CD4-positive, alpha-beta memory T cell (primary cell): ENCODE measurements around the gene DTX2. TPM values are rescaled to one million over a fixed set of nuclear protein-coding genes. Genes with fewer than 3 reads are reported as not detected.
"Not testable (repeated sequence)": the region's sequence is repeated elsewhere in the genome, so short reads cannot be mapped to it uniquely, and the experiment has no call there.

Experiments used
- CTCF ChIA-PET: fragments of 350-600 bp; sonication (Branson Sonifier 250); formaldehyde crosslinking; loops from one replicate; lab custom pipeline; 2021; ENCODE audit warnings: inconsistent platforms; ENCODE audit not compliant: partially characterized antibody; lab: Charles Lee
- POLR2A ChIA-PET: fragments of 350-600 bp; sonication (Branson Sonifier 250); formaldehyde crosslinking; loops from one replicate; lab custom pipeline; 2021; ENCODE audit not compliant: partially characterized antibody; lab: Charles Lee
- DNase-seq, 5 donors: peaks; one replicate each; pipeline versions ENCODE4 v3.0.0 to v3.0.0-alpha.2; 2020 to 2022; ENCODE audit warnings: mixed read lengths in 1 of 5
- H3K27ac ChIP-seq: one replicate; pipeline ENCODE4 v1.7.0; 2013; ENCODE audit warnings: low read depth, low read length
- H3K27me3 ChIP-seq: 2 replicates; pipeline ENCODE4 v1.7.0; 2013; ENCODE audit warnings: mild to moderate bottlenecking, low read length, moderate library complexity; ENCODE audit not compliant: insufficient read depth
- H3K36me3 ChIP-seq: 2 replicates; pipeline ENCODE4 v1.7.0; 2013; ENCODE audit warnings: mild to moderate bottlenecking, low read length, moderate library complexity; ENCODE audit not compliant: insufficient read depth
- H3K4me1 ChIP-seq: 2 replicates; pipeline ENCODE4 v1.7.0; 2013; ENCODE audit warnings: mild to moderate bottlenecking, low read length, moderate library complexity; ENCODE audit not compliant: insufficient read depth
- H3K4me3 ChIP-seq, 2 donors: one replicate each; pipeline ENCODE4 v1.7.0; 2013; ENCODE audit warnings: low read length in 2 of 2, mild to moderate bottlenecking in 1 of 2
- H3K9me3 ChIP-seq, 2 donors: one replicate each; pipeline ENCODE4 v1.7.0; 2013; ENCODE audit warnings: low read length in 2 of 2, control low read depth in 1 of 2; ENCODE audit not compliant: control insufficient read depth in 1 of 2
- H3K27ac Mint-ChIP-seq, 7 donors: one replicate each; pipeline ENCODE4 v1.8.0; 2020 to 2021; ENCODE audit warnings: mixed read lengths in 7 of 7, mild to moderate bottlenecking in 6 of 7, inconsistent platforms in 3 of 7, moderate library complexity in 3 of 7
- H3K27me3 Mint-ChIP-seq, 2 donors: one replicate each; pipeline ENCODE4 v1.8.0; 2020 to 2021; ENCODE audit warnings: mixed read lengths in 2 of 2
- H3K36me3 Mint-ChIP-seq, 2 donors: one replicate each; pipeline ENCODE4 v1.8.0; 2020 to 2021; ENCODE audit warnings: mixed read lengths in 2 of 2, inconsistent platforms in 1 of 2, mild to moderate bottlenecking in 1 of 2
- H3K4me1 Mint-ChIP-seq, 4 donors: one replicate each; pipeline ENCODE4 v1.8.0; 2020 to 2021; ENCODE audit warnings: mixed read lengths in 4 of 4, mild to moderate bottlenecking in 1 of 4
- H3K4me3 Mint-ChIP-seq, 8 donors: one replicate each; pipeline ENCODE4 v1.8.0; 2020 to 2021; ENCODE audit warnings: mixed read lengths in 8 of 8, mild to moderate bottlenecking in 7 of 8, moderate library complexity in 6 of 8, inconsistent platforms in 3 of 8
- H3K9me3 Mint-ChIP-seq, 8 donors: one replicate each; pipeline ENCODE4 v1.8.0; 2020 to 2021; ENCODE audit warnings: mixed read lengths in 8 of 8, mild to moderate bottlenecking in 5 of 8, inconsistent platforms in 3 of 8, moderate library complexity in 1 of 8
- intact Hi-C: fragments of 100-400 bp; cut with micrococcal nuclease; formaldehyde crosslinking; loops from one replicate; pipeline ENCODE4 v1.15.1; 2023
- polyA plus RNA-seq, 2 donors: library from polyadenylated mRNA; unstranded; fragments of 300-500 nt; fragmentation: Illumina TruSeq; gene quantifications; one replicate each; pipeline ENCODE4 v1.2.3, GENCODE V29; 2021
- total RNA-seq, 2 experiments: library from RNA; stranded (reverse); gene quantifications; one replicate each; pipeline ENCODE4 v1.2.3, GENCODE V29; 2021

The DTX2 gene
- total and polyA plus RNA-seq, 4 experiments from 2014 or later, result 4.7 to 47.6 (median 30.4) TPM

GRCh38 chr7:76425156-76425555, 36.4 kb upstream of the DTX2 start:
- H3K27ac ChIP-seq, result no peak overlapping the region
- H3K27me3 ChIP-seq, result no peaks in the 10 kb centered on the region
- intact Hi-C loops, result no loop called here
- H3K4me1 ChIP-seq, result no peaks in the 10 kb centered on the region
- Mint-ChIP-seq H3K9me3 (no peaks in the 10 kb centered on the region), H3K4me3 (no peak overlapping the region), H3K27me3 (peaks cover 2 to 3% of the 10 kb centered on the region in 2 donors), H3K27ac (no peak overlapping the region), H3K4me1 (peaks cover 0 to 7% (median 3%) of the 10 kb centered on the region in 4 donors), H3K36me3 (no peaks in the 10 kb centered on the region)
- no peaks in the 10 kb centered on the region for H3K36me3 ChIP-seq
- ChIA-PET POLR2A (no interaction called here), CTCF (interaction anchor here (0.6 kb wide), 1 partner anchor 64 kb away, joined by 3 read pairs; no protein-coding TSS in a partner anchor)
- no peak for DNase-seq
- no peaks in the 10 kb centered on the region for H3K9me3 ChIP-seq
- no peak overlapping the region for H3K4me3 ChIP-seq

- H3K27me3 ChIP-seq, H3K27me3 Mint-ChIP-seq, H3K4me3 ChIP-seq, H3K27ac ChIP-seq, H3K9me3 Mint-ChIP-seq, POLR2A ChIA-PET, H3K4me1 ChIP-seq, H3K9me3 ChIP-seq, CTCF ChIA-PET, DNase-seq, H3K4me3 Mint-ChIP-seq, H3K36me3 Mint-ChIP-seq, H3K36me3 ChIP-seq, H3K4me1 Mint-ChIP-seq, H3K27ac Mint-ChIP-seq, intact Hi-C loops: not testable (repeated sequence)
Measured at GRCh38 chr7:76425558-76425957, 36.0 kb upstream of the DTX2 start.

- ChIA-PET CTCF (no interaction called here), POLR2A (no interaction called here)
- Histone ChIP-seq H3K4me3 (no peak overlapping the region), H3K36me3 (no peaks in the 10 kb centered on the region), H3K27me3 (no peaks in the 10 kb centered on the region), H3K4me1 (no peaks in the 10 kb centered on the region), H3K9me3 (no peaks in the 10 kb centered on the region), H3K27ac (no peak overlapping the region)
- no peak for DNase-seq
- H3K27me3 Mint-ChIP-seq, result peaks cover 2 to 3% of the 10 kb centered on the region in 2 donors
- H3K4me1 Mint-ChIP-seq, result peaks cover 0 to 7% (median 3%) of the 10 kb centered on the region in 4 donors
- H3K9me3 Mint-ChIP-seq, result no peaks in the 10 kb centered on the region
- H3K27ac Mint-ChIP-seq, result no peak overlapping the region
- H3K4me3 Mint-ChIP-seq, result no peak overlapping the region
- H3K36me3 Mint-ChIP-seq, result no peaks in the 10 kb centered on the region
- intact Hi-C loops, result no loop called here
Measured at GRCh38 chr7:76426246-76426645, 35.3 kb upstream of the DTX2 start.

GRCh38 chr7:76427635-76428034, 33.9 kb upstream of the DTX2 start:
- intact Hi-C loops, result no loop called here
- Mint-ChIP-seq H3K4me3 (no peak overlapping the region), H3K4me1 (peaks cover 0 to 7% (median 3%) of the 10 kb centered on the region in 4 donors), H3K9me3 (no peaks in the 10 kb centered on the region), H3K27ac (peak overlapping the region in 1 of 7 donors; percentile 68), H3K36me3 (no peaks in the 10 kb centered on the region), H3K27me3 (peaks cover 2 to 3% of the 10 kb centered on the region in 2 donors)
- CTCF ChIA-PET, result interaction anchor here (1.2 kb wide), 1 partner anchor 29 kb away, joined by 3 read pairs; no protein-coding TSS in a partner anchor
- DNase-seq, result no peak
- Histone ChIP-seq H3K9me3 (no peaks in the 10 kb centered on the region), H3K4me3 (no peak overlapping the region), H3K27ac (no peak overlapping the region), H3K4me1 (no peaks in the 10 kb centered on the region), H3K27me3 (no peaks in the 10 kb centered on the region), H3K36me3 (no peaks in the 10 kb centered on the region)
- POLR2A ChIA-PET, result interaction anchor here (0.6 kb wide), 1 partner anchor 79 kb away, joined by 5 read pairs; no protein-coding TSS in a partner anchor

- ChIA-PET POLR2A (no interaction called here), CTCF (interaction anchor here (1.2 kb wide), 1 partner anchor 30 kb away, joined by 3 read pairs; no protein-coding TSS in a partner anchor)
- H3K4me3 Mint-ChIP-seq, result no peak overlapping the region
- Histone ChIP-seq H3K4me3 (no peak overlapping the region), H3K9me3 (no peaks in the 10 kb centered on the region), H3K27ac (no peak overlapping the region), H3K36me3 (no peaks in the 10 kb centered on the region), H3K4me1 (no peaks in the 10 kb centered on the region), H3K27me3 (no peaks in the 10 kb centered on the region)
- no peak overlapping the region for H3K27ac Mint-ChIP-seq
- intact Hi-C loops, result no loop called here
- peaks cover 0 to 7% (median 3%) of the 10 kb centered on the region in 4 donors for H3K4me1 Mint-ChIP-seq
- no peaks in the 10 kb centered on the region for H3K9me3 Mint-ChIP-seq
- peaks cover 1 to 2% of the 10 kb centered on the region in 2 donors for H3K27me3 Mint-ChIP-seq
- no peaks in the 10 kb centered on the region for H3K36me3 Mint-ChIP-seq
- DNase-seq, result no peak
Measured at GRCh38 chr7:76428149-76428823, 33.2 kb upstream of the DTX2 start.

- no peaks in the 10 kb centered on the region for H3K27me3 ChIP-seq
- Mint-ChIP-seq H3K4me1 (peaks cover 0 to 7% (median 3%) of the 10 kb centered on the region in 4 donors), H3K36me3 (no peaks in the 10 kb centered on the region), H3K9me3 (no peaks in the 10 kb centered on the region), H3K27ac (no peak overlapping the region), H3K4me3 (no peak overlapping the region), H3K27me3 (no peaks in the 10 kb centered on the region)
- H3K36me3 ChIP-seq, result no peaks in the 10 kb centered on the region
- no peaks in the 10 kb centered on the region for H3K9me3 ChIP-seq
- CTCF ChIA-PET, result no interaction called here
- H3K27ac ChIP-seq, result no peak overlapping the region
- no peaks in the 10 kb centered on the region for H3K4me1 ChIP-seq
- intact Hi-C loops, result no loop called here
- no peak for DNase-seq
- H3K4me3 ChIP-seq, result no peak overlapping the region
- POLR2A ChIA-PET, result no interaction called here
Measured at GRCh38 chr7:76428868-76429805, 32.4 kb upstream of the DTX2 start.

GRCh38 chr7:76430211-76430610, 31.3 kb upstream of the DTX2 start:
- H3K27me3 Mint-ChIP-seq, result no peaks in the 10 kb centered on the region
- no peak overlapping the region for H3K27ac Mint-ChIP-seq
- H3K27me3 ChIP-seq, result no peaks in the 10 kb centered on the region
- no peaks in the 10 kb centered on the region for H3K36me3 ChIP-seq
- H3K27ac ChIP-seq, result no peak overlapping the region
- H3K4me1 Mint-ChIP-seq, result no peaks in the 10 kb centered on the region
- H3K4me3 ChIP-seq, result no peak overlapping the region
- intact Hi-C loops, result no loop called here
- POLR2A ChIA-PET, result no interaction called here
- no peaks in the 10 kb centered on the region for H3K9me3 Mint-ChIP-seq
- DNase-seq, result no peak
- no peaks in the 10 kb centered on the region for H3K9me3 ChIP-seq
- CTCF ChIA-PET, result no interaction called here
- no peaks in the 10 kb centered on the region for H3K4me1 ChIP-seq
- H3K4me3 Mint-ChIP-seq, result no peak overlapping the region
- H3K36me3 Mint-ChIP-seq, result peaks cover 0 to 3% of the 10 kb centered on the region in 2 donors
